SKM-1 (cell line): ENCODE measurements around the gene TTLL6.

ENCODE experiments used
- DNase-seq: peaks from one replicate; lab custom pipeline; 2025; ENCODE audit not compliant: unreplicated experiment; lab: John Stamatoyannopoulos, UW

TTLL6 gene

DNA sequence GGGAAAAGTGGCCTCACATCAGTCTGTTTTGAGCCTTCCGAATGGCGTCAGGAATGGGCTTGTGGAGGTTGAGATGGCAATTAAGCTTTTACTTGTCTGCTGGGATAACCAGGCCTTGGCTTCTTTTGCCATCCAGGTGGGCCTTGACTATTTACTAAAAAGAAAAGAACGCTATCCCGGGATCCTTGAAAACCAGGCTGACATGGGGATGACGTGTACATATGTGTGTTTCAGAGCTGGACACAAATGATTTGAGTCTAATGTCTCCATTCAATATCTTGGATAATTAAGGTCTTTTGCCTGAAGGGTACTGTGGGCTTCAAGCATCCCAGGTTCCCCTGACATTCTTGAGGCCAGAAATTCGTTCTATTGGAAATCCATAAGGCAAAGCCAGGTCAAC lies 55.9 kb downstream of the TTLL6 start:
- no peak for DNase-seq

DNA sequence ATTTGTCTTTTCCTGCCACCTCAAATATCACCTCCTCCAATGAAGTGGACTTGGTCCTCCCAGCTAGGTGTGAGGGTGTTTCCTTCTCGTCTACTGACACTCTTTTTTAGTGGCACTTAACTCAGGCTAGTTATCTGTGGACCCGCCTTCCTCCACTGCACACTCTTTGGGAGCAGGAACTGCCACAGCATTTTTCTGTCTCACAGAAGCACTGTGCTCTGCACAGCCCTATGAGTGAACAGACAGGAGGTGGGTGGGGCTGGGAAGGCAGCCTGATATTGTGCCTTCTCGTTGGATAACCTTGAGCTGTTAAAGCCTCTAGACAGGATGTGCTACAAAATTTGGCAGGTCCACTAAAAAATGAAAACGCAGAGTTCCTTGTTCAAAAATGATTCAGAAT lies 56.6 kb downstream of the TTLL6 start:
- DNase-seq: no peak

DNA sequence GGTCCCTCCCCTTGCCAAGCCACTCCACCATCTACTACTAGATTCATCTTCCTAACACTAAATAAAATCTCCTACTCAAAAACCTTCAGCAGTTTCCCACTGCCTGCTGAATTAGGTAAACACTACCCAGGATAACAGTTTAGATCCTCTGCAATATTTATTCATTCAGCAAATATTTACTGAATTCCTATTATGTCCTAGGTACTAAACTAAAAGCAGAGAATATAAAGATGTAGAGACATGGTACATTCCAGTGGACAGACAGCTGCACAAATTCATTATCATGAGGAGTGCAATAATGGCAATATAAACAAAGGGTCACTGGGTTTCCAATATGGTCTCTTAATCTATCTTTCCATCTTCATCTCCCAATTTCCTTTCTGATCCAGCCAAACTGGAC lies 57.7 kb downstream of the TTLL6 start:
- DNase-seq: no peak

DNA sequence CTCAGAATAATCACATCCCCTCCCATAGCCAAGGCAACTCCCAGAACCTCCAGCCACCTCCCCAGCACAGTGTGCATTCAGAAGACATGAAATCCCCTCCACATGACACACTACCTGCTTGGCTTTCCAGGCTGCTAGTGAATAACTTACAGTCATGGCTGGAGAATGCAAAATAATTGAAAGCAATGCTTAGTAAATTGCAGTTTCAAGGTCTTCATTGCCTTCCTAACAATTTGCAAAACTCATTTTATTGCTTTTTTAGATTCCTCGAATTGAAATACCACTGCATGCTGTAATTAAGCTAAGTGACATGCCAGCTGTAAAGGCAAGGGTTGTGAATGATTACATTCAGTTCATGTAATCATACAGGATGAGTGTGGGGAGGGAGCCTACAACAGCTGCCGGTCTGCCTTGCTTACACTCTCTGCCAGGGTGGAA lies 59.5 kb downstream of the TTLL6 start:
- DNase-seq: no peak

DNA sequence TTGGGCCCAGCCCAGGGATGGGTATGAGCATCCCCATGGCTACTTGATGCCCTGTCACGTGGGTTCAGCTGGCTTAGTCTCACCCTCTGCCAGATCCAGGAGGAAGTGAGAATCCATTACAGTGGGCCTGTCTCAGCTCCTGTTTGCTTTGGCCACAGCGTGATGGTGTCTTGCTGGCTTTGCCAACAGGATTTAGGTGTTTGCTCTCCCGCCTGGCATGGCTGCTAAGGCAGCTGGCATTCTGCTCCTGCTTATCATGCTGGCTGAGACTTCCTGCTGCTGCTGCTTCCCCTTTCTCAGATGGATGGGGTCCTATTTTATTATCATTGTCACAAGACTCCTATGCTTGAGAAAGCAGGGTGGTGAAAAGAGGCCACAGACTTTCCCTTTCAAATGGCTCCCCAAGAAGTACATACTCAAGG lies 60.2 kb downstream of the TTLL6 start:
- DNase-seq: no peak

DNA sequence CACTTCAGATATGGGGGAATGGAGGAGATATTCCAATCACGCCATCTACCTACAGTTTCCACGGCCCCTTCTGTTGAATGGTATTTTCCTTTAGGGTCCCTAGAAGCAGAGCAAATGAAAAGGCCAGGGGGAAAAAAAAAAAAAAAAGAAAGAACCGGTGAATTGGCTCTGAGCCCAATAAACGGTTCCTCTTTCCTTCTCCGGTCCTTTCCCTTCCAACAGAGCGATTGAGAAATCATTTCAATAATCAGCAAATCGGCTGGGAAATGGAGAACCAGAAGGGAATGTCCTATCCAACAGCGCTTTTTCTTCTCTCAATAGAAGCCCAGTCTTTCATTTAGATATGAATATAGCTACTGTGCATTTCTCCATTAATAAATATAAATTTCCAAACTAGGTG lies 61.7 kb downstream of the TTLL6 start:
- peak; percentile 35 for DNase-seq

DNA sequence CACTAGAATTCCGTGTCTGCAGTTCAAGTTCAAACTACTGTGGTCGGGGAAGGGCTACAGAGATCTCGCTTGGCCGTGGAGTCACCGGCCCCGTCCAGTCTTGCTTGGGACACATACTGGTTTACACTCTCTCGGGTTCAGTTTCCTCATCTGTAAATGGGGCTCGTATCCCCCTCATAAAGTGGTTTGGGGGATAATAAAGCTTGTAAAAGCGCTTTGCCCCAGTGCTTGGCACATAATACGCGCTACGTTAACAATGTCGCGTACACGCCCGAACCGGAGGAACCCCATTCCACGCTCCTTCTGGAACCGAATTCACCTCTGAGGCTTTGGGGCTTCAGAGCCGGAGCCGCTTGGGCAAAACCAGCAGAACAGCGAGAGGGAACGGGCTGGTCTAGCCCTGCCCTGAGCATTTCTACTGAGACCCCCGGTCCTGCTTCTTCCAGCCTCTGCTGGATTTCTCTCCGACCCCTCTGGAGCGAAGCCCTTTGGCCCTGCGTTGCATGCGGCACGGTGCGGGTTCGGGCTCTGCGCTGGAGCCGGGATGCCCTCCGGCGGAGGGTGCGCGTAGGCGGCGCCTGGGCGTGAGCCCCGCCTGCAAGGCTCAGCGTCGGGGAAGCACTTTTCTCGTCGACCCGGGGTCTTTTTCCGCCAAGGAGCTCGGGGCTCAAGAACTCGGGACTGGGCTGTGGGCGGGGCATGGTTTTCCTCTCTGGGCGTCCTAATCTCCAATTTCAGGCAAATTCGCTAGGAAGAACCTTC lies 62.3 kb downstream of the TTLL6 start:
- no peak for DNase-seq

DNA sequence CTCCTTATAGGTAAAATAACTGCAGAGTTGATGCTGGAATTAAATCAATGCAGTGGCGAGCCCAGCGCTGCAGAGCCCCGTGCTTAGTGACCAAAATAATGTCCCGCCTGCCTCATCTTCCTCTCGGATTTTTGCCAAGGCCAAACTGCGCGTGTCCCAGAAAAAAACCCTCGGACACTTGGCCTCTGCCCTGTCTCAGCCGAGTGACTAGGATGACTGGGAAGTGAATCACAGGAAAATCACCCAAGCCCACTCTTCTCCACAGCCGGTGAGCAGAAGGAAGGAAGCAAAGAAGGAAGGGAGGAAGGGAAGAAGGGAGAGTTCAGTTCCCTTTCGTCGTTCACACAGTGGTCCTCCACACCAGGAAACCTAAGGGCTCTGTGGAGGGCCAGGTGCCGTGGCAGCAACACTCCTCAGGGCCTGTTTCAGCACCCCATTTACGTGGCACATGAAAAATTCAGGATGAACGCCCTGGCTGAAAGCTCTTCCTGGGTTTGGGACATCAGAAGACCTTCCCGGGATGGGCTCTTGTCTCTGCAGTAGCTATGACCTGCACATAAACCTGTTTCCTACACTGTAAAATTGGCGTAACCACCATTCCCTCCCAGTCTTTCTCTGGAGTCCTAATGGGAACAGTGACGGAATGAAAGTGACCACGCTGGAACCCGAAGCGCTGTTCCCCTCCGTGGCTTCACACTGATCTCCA lies 63.1 kb downstream of the TTLL6 start:
- DNase-seq: no peak

DNA sequence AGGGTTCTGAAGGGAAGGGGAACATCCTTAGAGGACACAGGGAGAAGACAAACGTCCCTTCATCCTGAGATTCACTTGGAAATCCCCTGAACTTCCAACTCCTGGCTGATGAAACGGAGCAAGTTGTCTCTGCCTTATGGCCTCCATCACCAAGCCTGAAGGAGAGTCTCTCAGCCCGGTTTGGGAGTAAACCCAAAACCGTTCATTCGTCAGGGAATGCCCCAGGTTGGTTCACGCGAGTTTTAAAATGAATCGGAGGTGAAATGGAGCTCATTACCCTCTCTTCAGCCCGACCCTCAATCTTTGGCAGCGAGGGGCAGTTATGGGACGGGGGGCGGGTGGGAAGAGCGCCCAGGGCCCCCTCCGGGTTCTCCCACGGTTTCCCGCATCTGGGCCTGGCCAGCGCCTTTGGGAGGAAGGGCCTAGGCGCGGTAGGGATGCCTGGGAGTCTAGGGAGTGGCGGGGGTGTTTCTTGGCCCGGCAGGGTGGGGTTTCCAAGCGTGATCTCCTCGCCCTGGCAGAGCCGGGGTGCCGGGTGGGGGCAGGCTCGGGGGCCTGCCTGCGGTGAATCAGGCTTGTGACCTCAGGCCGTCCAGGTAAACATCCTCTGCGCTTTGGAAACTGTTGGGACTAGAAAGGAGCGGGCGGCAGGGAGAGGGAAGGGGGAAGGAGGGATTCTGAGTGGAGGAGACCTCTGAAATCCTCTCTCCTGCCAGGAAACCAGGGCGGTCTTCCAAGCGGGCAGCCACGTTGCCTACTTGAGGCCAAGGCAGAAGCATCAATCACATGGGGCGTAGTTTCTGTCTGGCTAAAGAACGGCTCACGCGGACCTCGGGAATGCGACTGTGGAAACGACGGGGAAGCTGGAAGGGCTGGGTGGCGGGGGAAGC lies 64.4 kb downstream of the TTLL6 start:
- no peak for DNase-seq

DNA sequence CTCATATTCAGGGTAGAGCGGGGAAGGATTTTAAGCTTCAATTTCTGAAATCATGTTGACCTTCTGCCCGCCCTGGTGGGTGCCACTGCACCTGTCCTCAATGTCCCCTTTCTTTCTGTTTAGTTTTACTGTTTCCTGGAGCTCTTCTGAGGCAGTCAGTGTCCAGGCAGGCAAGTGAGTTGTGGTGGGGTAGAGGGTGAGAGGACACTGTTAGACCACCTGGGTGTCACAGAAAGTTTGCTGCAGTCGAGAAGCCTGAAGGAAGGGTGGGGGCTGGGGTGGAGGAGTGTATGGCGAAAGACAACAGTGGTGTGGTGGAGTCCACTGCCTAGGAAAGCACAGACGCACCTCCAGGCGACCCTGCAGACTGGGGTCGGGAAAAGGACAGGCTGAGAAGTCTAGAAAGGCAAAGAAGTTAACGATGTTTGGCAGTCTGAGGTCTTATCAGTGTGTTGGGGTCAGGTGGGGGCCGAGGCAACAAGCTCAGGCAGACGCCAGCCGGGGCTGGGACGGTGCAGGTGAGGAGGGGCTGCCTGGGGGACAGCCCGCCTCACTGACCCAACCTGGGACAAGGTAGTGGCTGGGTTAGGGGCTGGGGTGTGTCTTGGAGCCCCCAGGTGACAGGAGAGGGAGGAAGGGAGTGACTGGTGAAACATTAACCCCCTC lies 65.2 kb downstream of the TTLL6 start:
- DNase-seq: no peak

DNA sequence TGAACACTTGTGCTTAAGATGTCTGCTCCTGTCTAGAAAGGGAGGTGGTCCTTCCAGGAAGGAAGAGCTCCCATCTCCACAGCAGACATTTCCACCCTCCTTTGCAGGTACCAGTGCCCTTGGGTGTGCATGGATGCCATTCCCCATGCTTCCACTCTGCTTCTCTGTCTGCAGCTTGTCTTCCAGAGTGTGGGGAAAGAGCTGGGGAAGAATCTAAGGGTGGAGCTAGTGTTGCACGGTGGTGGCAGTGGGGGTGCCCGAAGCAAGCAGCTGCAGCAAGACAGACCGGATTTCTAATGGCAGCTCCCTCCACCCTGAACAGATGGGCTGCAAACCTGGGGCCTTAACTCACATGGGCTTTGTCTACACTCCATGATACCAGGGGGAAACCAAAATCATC lies 65.9 kb downstream of the TTLL6 start:
- no peak for DNase-seq

DNA sequence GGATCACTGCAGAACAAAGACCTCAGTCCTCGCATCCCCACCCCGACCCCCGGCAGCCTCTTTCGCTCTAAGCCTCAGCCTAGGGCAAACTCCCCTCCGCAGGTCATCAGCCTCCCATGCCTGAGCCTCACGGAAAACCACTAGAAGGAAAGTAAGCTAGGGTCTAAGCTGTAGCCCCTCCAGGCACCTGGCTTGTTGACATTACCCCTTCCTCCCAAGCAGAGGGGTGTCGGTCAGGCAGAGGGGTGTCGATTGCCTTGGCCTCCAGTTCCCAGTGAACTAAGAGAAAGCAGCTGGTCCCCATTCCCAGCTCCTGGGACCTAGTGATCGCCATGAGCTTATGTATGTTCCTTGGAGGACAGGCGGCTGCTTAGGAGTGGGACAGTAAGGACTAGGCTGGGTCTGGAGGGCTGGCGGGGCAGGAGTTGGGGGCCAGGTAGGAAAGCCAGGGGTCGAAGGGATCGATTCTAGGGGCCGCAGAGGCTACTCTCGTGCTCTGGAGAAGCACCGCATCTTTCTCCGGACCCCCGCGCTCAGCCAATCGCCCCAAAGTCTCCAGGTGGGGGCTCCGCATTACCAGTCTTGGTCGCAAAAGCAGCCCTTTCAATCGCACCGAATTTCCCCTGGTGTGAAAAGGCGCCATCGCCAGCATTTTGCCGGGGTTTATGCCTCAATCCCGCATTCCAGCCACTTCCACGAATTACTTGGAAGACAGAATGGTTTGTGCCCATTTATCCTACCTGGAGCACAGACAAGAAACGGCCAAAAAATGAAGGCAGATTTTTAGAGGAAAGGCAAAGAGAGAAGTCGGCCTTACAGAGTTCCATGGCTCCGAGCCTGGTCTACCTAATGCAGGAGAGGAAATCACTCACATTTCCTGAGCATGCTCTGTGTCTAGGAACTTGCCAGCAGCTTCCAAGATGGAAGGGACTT lies 67.1 kb downstream of the TTLL6 start:
- DNase-seq: no peak

DNA sequence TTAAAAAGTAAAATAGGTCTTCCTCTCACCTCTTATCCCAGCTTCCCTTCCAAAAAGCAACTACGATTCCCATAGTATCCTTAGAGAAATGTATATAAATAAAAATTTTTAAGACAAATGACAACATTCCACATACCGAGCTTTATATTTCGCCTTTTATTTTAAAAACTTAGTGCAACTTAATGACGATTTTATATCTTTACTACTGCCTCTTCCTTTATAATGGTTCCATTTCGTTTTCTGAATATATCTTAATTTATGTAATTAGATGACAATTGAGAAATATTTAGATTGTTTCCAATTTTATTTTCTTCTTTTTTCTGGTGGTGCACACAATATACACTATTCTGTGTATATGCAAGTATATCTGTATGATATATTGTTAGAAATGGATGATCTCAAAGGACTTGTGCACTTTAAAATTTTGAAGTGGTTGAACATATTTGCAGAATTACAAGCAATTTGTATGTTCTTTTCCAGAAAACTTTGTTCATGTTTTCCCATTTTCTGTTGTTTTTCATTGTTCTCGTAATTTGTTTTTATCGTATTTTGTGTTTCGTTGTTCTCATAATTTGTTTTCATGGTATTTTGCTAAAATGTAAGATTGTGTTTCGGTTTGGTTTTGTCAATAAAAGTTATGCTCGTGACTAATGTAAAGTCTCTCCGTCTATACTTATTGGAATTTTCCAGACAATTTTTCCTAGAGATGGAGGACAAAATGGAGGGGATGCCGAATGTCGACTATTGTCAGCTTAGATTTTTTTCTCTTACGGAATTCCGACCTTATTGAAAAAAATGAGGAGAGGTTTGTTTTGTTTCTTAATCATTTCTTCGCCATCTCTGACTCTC lies 68.1 kb downstream of the TTLL6 start:
- DNase-seq: no peak

DNA sequence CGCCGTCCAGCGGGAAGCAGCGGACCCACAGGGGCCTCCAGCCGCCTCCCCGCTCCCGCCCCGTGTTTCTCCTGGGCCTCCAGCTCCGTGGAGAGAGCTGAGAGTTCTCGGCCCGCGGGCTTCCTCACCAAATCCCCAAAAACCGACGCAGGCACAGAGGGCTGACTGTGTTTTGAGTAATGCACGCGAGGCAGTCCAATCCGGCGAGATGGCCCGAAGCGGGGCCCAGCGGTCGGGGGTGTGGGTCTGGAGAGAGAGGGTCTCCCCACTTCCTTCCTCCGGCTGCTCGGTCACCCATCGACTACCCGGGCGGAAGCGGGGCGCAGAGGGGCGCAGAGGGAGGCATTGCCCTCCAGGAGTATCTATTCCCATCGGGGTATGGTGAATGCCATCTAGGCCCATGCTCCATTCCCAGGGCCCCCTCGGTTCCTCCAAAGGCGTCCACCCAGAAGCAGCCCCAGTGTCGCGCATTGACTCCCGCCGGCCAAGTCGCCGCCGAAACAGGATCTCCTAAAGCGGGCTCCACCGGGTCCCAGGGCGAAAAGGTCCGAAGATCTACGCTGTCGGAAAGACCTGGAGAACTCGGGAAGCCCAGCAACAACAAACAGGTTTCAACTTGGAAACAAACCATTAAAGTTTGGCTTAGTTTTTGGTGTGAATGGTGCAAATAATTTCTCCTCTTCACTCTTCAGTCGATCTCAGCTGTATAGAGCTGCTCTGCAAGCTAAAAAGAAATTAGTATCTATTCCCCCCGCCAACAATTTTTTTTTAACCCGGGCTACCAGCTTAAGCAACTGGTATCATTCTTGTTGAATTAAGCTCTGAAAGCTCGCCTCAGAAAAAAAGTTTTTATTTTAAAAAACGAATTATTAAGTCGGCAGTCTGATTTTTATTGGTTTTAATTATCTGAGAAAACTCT lies 69.3 kb downstream of the TTLL6 start:
- DNase-seq: no peak

DNA sequence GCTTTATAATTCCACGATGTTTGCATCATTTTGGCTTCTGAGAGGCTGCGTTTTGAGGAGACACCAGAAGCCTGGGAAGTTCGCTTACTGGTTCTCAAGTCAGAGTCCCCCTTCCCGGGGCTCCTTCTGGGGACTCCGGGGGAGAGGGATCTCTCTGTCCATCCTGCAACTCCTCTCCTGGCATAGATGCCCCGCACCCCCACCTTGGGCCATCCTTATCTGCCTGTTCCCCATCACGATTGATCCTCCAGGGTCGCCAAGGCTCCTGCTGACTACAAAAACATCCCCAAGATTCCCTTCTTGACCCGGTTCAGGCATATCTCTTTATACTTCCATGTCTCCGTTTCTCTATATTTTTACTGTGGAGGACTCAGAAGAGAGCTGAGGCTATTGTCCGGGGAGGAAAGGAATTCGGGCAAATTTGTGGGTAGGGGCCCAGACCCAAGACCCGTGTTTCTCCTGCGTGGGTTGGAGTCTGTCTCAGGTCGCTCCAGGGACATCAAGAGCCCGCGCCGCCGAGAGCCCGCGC lies 70.0 kb downstream of the TTLL6 start:
- no peak for DNase-seq

DNA sequence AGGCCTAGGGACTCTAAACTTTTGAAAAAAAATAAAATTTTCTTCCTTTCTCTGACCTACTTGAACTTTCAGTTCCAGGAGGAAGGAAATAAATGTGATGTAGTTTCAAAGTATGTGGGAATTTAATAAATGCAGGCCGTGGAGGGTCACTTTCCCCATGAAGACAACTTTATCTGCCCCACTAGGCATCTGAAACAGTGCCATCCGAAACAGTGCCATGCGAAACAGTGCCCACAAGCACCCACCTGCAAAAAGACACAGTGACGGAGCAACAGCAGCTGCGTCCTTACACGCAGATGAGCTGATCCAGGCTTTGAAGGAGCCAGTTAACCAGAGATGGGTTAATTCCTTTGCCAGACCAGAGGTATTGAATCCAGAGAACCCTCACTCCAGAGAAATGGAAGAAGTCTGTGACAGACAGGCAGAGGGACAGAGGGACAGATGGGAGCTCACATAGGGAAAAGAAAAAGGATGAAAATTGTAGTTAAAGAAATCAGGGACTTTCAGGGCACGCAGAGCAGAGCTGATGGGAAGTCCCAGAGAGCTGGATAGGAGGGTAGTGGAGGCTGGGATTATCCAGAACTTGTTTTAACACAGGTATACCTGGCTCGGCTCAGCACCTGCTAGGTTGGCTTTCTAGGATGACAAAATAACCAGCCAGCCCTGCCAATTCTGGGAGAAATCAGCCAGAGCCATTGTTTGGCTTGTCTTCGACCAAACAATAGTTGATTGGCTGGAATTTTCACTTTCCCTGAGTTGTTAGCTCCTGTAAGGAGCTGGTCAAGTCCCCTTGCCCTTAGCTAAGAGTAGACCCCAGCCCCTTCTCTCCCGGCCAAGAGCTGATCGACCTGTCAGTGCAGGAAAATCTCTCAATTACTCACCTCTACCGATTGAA lies 71.4 kb downstream of the TTLL6 start:
- DNase-seq: no peak

DNA sequence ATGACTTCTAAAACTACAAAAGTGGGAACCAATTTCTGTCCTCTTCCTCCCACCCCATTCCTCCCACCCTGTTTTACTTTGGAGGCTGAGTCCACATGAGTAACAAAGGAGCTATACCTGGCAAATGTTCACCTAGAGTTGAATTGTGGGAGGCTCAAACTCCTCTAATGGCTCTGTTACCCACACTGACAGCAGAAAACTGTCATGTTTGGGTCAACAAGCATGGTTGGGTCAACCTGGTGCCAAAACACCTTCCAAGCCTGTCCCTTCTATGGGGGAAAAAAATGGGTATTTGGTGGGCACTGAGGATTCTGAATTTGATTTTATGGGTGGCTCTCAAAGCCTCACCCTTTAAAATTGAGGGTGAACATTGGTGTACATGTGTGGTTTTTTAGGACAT lies 76.5 kb downstream of the TTLL6 start:
- DNase-seq: no peak
